Neural progenitor cell (in vitro differentiated cells): ENCODE measurements around the gene NAA16. TPM values are rescaled to one million over a fixed set of nuclear protein-coding genes. Genes with fewer than 3 reads are reported as not detected.
"Not testable (repeated sequence)": the region's sequence is repeated elsewhere in the genome, so short reads cannot be mapped to it uniquely, and the experiment has no call there.

Experiments used
- DNase-seq: peaks from one replicate; pipeline ENCODE4 v3.0.0-alpha.2; 2016; ENCODE audit warnings: low spot score
- H2AFZ ChIP-seq: fragments of 200-600 bp; sonication (generic); replicated peaks from 2 replicates; pipeline ENCODE4 v1.6.1; 2016; ENCODE audit warnings: antibody characterized with exemption
- H3F3A ChIP-seq: fragments of 200-600 bp; sonication (generic); 2 replicates; pipeline ENCODE4 v1.6.1; 2016; ENCODE audit warnings: antibody characterized with exemption, low read depth
- H3K27ac ChIP-seq: fragments of 200-600 bp; sonication (generic); 2 replicates; pipeline ENCODE4 v1.5.1; 2016; ENCODE audit warnings: mild to moderate bottlenecking
- H3K27me3 ChIP-seq: fragments of 200-600 bp; sonication (generic); 2 replicates; pipeline ENCODE4 v1.6.1; 2016; ENCODE audit warnings: mild to moderate bottlenecking, moderate library complexity
- H3K36me3 ChIP-seq: fragments of 200-600 bp; sonication (generic); 2 replicates; pipeline ENCODE4 v1.5.1; 2016
- H3K4me1 ChIP-seq: fragments of 200-600 bp; sonication (generic); 2 replicates; pipeline ENCODE4 v1.6.1; 2016; ENCODE audit warnings: mixed run types
- H3K4me2 ChIP-seq: fragments of 200-600 bp; sonication (generic); 2 replicates; pipeline ENCODE4 v1.6.1; 2016
- H3K4me3 ChIP-seq: fragments of 200-600 bp; sonication (generic); 2 replicates; pipeline ENCODE4 v1.5.1; 2016
- H3K79me2 ChIP-seq: fragments of 200-600 bp; sonication (generic); 2 replicates; pipeline ENCODE4 v1.6.1; 2016; ENCODE audit warnings: low read depth
- H3K9ac ChIP-seq: fragments of 200-600 bp; sonication (generic); 2 replicates; pipeline ENCODE4 v1.6.1; 2016
- H3K9me3 ChIP-seq: fragments of 200-600 bp; sonication (generic); 2 replicates; pipeline ENCODE4 v1.5.1; 2016; ENCODE audit warnings: low read depth
- H4K20me1 ChIP-seq: fragments of 200-600 bp; sonication (generic); 2 replicates; pipeline ENCODE4 v1.6.1; 2016; ENCODE audit warnings: low read depth
- H3K27ac Mint-ChIP-seq: 3 replicates; pipeline ENCODE4 v1.8.0; 2021; ENCODE audit warnings: mixed read lengths
- H3K27me3 Mint-ChIP-seq: 2 replicates; pipeline ENCODE4 v1.8.0; 2022; ENCODE audit warnings: low read depth, mild to moderate bottlenecking, inconsistent platforms, moderate library complexity, mixed read lengths; ENCODE audit not compliant: insufficient read depth
- H3K36me3 Mint-ChIP-seq: 3 replicates; pipeline ENCODE4 v1.8.0; 2021; ENCODE audit warnings: mixed read lengths
- H3K4me1 Mint-ChIP-seq: 3 replicates; pipeline ENCODE4 v1.8.0; 2021; ENCODE audit warnings: mixed read lengths
- H3K4me3 Mint-ChIP-seq: 3 replicates; pipeline ENCODE4 v1.8.0; 2021; ENCODE audit warnings: mild to moderate bottlenecking, moderate library complexity, mixed read lengths
- H3K9me3 Mint-ChIP-seq: 3 replicates; pipeline ENCODE4 v1.8.0; 2020; ENCODE audit warnings: mixed read lengths
- CTCF ChIP-seq: fragments of 200-600 bp; sonication (generic); IDR thresholded peaks from 2 replicates; pipeline ENCODE4 v1.5.1; 2017; ENCODE audit warnings: antibody characterized with exemption, mild to moderate bottlenecking
- EZH2 ChIP-seq: fragments of 200-600 bp; sonication (generic); IDR thresholded peaks from 2 replicates; pipeline ENCODE4 v1.6.1; 2017; ENCODE audit warnings: antibody characterized with exemption, mild to moderate bottlenecking, moderate library complexity
- EZH2phosphoT487 ChIP-seq: fragments of 200-600 bp; sonication (generic); IDR thresholded peaks from 2 replicates; pipeline ENCODE4 v1.6.1; 2017; ENCODE audit warnings: antibody characterized with exemption
- total RNA-seq: library from RNA; depleted of rRNA; stranded (reverse); fragments of >200 nt; gene quantifications from 2 replicates; pipeline ENCODE4 v1.2.3, GENCODE V29; 2015; ENCODE audit warnings: low replicate concordance

NAA16 gene
- total RNA-seq, 1 donor from 2014 or later: 45.3 TPM

GRCh38 chr13:41345914-41346589 is 35.0 kb downstream of the NAA16 start:
- Histone ChIP-seq H3K79me2 (peaks cover 87% of the 10 kb centered on the region), H3K27ac (no peak overlapping the region), H3K27me3 (no peaks in the 10 kb centered on the region), H3F3A (no peaks in the 10 kb centered on the region), H3K4me2 (no peak overlapping the region), H3K36me3 (peaks cover 16% of the 10 kb centered on the region), H3K4me1 (no peaks in the 10 kb centered on the region), H3K9ac (no peak overlapping the region), H3K9me3 (no peaks in the 10 kb centered on the region), H4K20me1 (peaks cover 10% of the 10 kb centered on the region), H2AFZ (no peak overlapping the region), H3K4me3 (no peak overlapping the region)
- TF ChIP-seq EZH2phosphoT487: no peak
- TF ChIP-seq EZH2: no peak
- no peak for TF ChIP-seq CTCF
- peaks cover 5% of the 10 kb centered on the region for H3K9me3 Mint-ChIP-seq
- peak overlapping the region; percentile 15 for H3K27ac Mint-ChIP-seq
- peaks cover 3% of the 10 kb centered on the region for H3K27me3 Mint-ChIP-seq
- peak overlapping the region; percentile 41 for H3K4me3 Mint-ChIP-seq
- H3K36me3 Mint-ChIP-seq: peaks cover 59% of the 10 kb centered on the region
- H3K4me1 Mint-ChIP-seq: no peaks in the 10 kb centered on the region
- DNase-seq: no peak

- peaks cover 4% of the 10 kb centered on the region for H4K20me1 ChIP-seq
- H3K4me2 ChIP-seq: no peak overlapping the region
- peaks cover 6% of the 10 kb centered on the region for H3K36me3 ChIP-seq
- H3K4me3 ChIP-seq: no peak overlapping the region
- Mint-ChIP-seq H3K27ac (no peak overlapping the region), H3K36me3 (peaks cover 25% of the 10 kb centered on the region), H3K27me3 (peaks cover 2% of the 10 kb centered on the region), H3K4me1 (no peaks in the 10 kb centered on the region), H3K4me3 (no peak overlapping the region), H3K9me3 (no peaks in the 10 kb centered on the region)
- no peak overlapping the region for H2AFZ ChIP-seq
- no peaks in the 10 kb centered on the region for H3K4me1 ChIP-seq
- H3K27me3 ChIP-seq: no peaks in the 10 kb centered on the region
- no peak for TF ChIP-seq EZH2
- TF ChIP-seq EZH2phosphoT487: no peak
- TF ChIP-seq CTCF: peak; percentile 89
- peak; percentile 37 for DNase-seq
- H3K79me2 ChIP-seq: peaks cover 62% of the 10 kb centered on the region
- no peak overlapping the region for H3K27ac ChIP-seq
- no peak overlapping the region for H3K9ac ChIP-seq
- H3F3A ChIP-seq: peaks cover 12% of the 10 kb centered on the region
- H3K9me3 ChIP-seq: no peaks in the 10 kb centered on the region
Measured at GRCh38 chr13:41352935-41353840, 42.1 kb downstream of the NAA16 start.

GRCh38 chr13:41354416-41354815 is 43.3 kb downstream of the NAA16 start:
- H3K4me3 ChIP-seq: no peak overlapping the region
- H2AFZ ChIP-seq: no peak overlapping the region
- peaks cover 4% of the 10 kb centered on the region for H4K20me1 ChIP-seq
- H3K79me2 ChIP-seq: peaks cover 50% of the 10 kb centered on the region
- H3K9me3 ChIP-seq: no peaks in the 10 kb centered on the region
- no peak overlapping the region for H3K27ac ChIP-seq
- peaks cover 2% of the 10 kb centered on the region for H3K27me3 Mint-ChIP-seq
- H3K27me3 ChIP-seq: no peaks in the 10 kb centered on the region
- H3K4me1 Mint-ChIP-seq: no peaks in the 10 kb centered on the region
- H3K36me3 Mint-ChIP-seq: peaks cover 23% of the 10 kb centered on the region
- H3K36me3 ChIP-seq: peaks cover 18% of the 10 kb centered on the region
- no peaks in the 10 kb centered on the region for H3K9me3 Mint-ChIP-seq
- H3F3A ChIP-seq: peaks cover 12% of the 10 kb centered on the region
- no peak overlapping the region for H3K27ac Mint-ChIP-seq
- no peak overlapping the region for H3K4me3 Mint-ChIP-seq
- H3K4me2 ChIP-seq: no peak overlapping the region
- DNase-seq: no peak
- TF ChIP-seq CTCF: no peak
- no peak for TF ChIP-seq EZH2phosphoT487
- no peak for TF ChIP-seq EZH2
- H3K4me1 ChIP-seq: no peaks in the 10 kb centered on the region
- no peak overlapping the region for H3K9ac ChIP-seq

- not testable (repeated sequence) for H4K20me1 ChIP-seq, H3K9me3 Mint-ChIP-seq, H3K4me2 ChIP-seq, H3K9me3 ChIP-seq, DNase-seq, H3K27me3 ChIP-seq, H3K4me1 Mint-ChIP-seq, H3K27ac Mint-ChIP-seq, H3K4me3 Mint-ChIP-seq, H2AFZ ChIP-seq, H3K27me3 Mint-ChIP-seq, H3K4me1 ChIP-seq, H3K27ac ChIP-seq, H3K4me3 ChIP-seq, H3K9ac ChIP-seq
- H3K36me3 ChIP-seq: peaks cover 25% of the 10 kb centered on the region
- peaks cover 26% of the 10 kb centered on the region for H3K36me3 Mint-ChIP-seq
- peaks cover 38% of the 10 kb centered on the region for H3K79me2 ChIP-seq
- peaks cover 11% of the 10 kb centered on the region for H3F3A ChIP-seq
Measured at GRCh38 chr13:41356385-41356648, 45.2 kb downstream of the NAA16 start.
